CD14-positive monocyte (primary cell): ENCODE measurements around the gene ADGRG6. TPM values are rescaled to one million over a fixed set of nuclear protein-coding genes. Genes with fewer than 3 reads are reported as not detected.

Source experiments
- DNase-seq, 3 donors: peaks; one replicate each; pipeline ENCODE4 v3.0.0-alpha.2; 2011 to 2022
- H2AFZ ChIP-seq: 2 replicates; pipeline ENCODE4 v1.6.0; 2012; ENCODE audit warnings: mild to moderate bottlenecking, low read depth, low read length, inconsistent platforms; ENCODE audit not compliant: insufficient read depth, poor library complexity, severe bottlenecking
- H3K27ac ChIP-seq, 2 donors: 1 replicate in 1 of 2; 2 replicates in 1 of 2; pipeline ENCODE4 v1.5.1; 2012 to 2013; ENCODE audit warnings: low read length in 2 of 2, control low read depth in 1 of 2, inconsistent platforms in 1 of 2, low read depth in 1 of 2, mild to moderate bottlenecking in 1 of 2
- H3K27me3 ChIP-seq, 2 donors: one replicate each; pipeline versions ENCODE4 v1.6.0 to v1.6.1; 2011 to 2013; ENCODE audit warnings: low read length in 2 of 2; ENCODE audit not compliant: control insufficient read depth in 2 of 2, insufficient read depth in 2 of 2
- H3K36me3 ChIP-seq, 2 donors: replicated peaks in 1 of 2; 1 replicate in 1 of 2; 2 replicates in 1 of 2; pipeline versions ENCODE4 v1.5.1 to v1.6.1; 2012 to 2013; ENCODE audit warnings: low read length in 2 of 2, control low read depth in 1 of 2, inconsistent platforms in 1 of 2, mild to moderate bottlenecking in 1 of 2; ENCODE audit not compliant: insufficient read depth in 2 of 2, control insufficient read depth in 1 of 2
- H3K4me1 ChIP-seq, 2 donors: 1 replicate in 1 of 2; 2 replicates in 1 of 2; pipeline versions ENCODE4 v1.5.1 to v1.6.1; 2012 to 2013; ENCODE audit warnings: low read length in 2 of 2, control low read depth in 1 of 2, inconsistent platforms in 1 of 2, mild to moderate bottlenecking in 1 of 2, moderate library complexity in 1 of 2; ENCODE audit not compliant: insufficient read depth in 2 of 2, control insufficient read depth in 1 of 2
- H3K4me2 ChIP-seq: replicated peaks from 2 replicates; pipeline ENCODE3; 2012; ENCODE audit warnings: low read length, moderate library complexity, mild to moderate bottlenecking; ENCODE audit not compliant: poor library complexity, severe bottlenecking; ENCODE audit errors: extremely low read depth
- H3K4me3 ChIP-seq, 3 experiments: fragments of 200-600 bp in 1 of 3; sonication (generic) in 1 of 3; replicated peaks in 1 of 3; 1 replicate in 2 of 3; 2 replicates in 1 of 3; pipeline ENCODE4 v1.5.1; 2011 to 2013; ENCODE audit warnings: low read length in 3 of 3, mild to moderate bottlenecking in 3 of 3, control low read depth in 2 of 3, low read depth in 2 of 3, inconsistent platforms in 1 of 3, moderate library complexity in 1 of 3
- H3K79me2 ChIP-seq: 2 replicates; pipeline ENCODE4 v1.6.0; 2012; ENCODE audit warnings: mild to moderate bottlenecking, control low read depth, inconsistent platforms, low read length, moderate library complexity; ENCODE audit not compliant: insufficient read depth
- H3K9ac ChIP-seq: 2 replicates; pipeline ENCODE4 v1.6.0; 2017; ENCODE audit warnings: low read length, mild to moderate bottlenecking; ENCODE audit not compliant: insufficient read depth, poor library complexity, severe bottlenecking
- H3K9me3 ChIP-seq, 2 donors: replicated peaks in 1 of 2; 1 replicate in 1 of 2; 2 replicates in 1 of 2; pipeline versions ENCODE4 v1.5.1 to v1.6.1; 2012 to 2013; ENCODE audit warnings: low read length in 2 of 2, control low read depth in 1 of 2; ENCODE audit not compliant: control insufficient read depth in 1 of 2, insufficient read depth in 1 of 2
- H4K20me1 ChIP-seq: 2 replicates; pipeline ENCODE4 v1.6.0; 2012; ENCODE audit warnings: mild to moderate bottlenecking, low read length, control low read depth, moderate library complexity; ENCODE audit not compliant: insufficient read depth
- H3K27ac Mint-ChIP-seq, 7 donors: one replicate each; pipeline ENCODE4 v1.8.0; 2020; ENCODE audit warnings: mild to moderate bottlenecking in 7 of 7, mixed read lengths in 7 of 7, moderate library complexity in 6 of 7, inconsistent platforms in 2 of 7
- H3K27me3 Mint-ChIP-seq, 3 donors: one replicate each; pipeline ENCODE4 v1.8.0; 2021 to 2022; ENCODE audit warnings: low read depth in 3 of 3, mild to moderate bottlenecking in 3 of 3, mixed read lengths in 3 of 3, moderate library complexity in 3 of 3, inconsistent platforms in 1 of 3
- H3K36me3 Mint-ChIP-seq, 2 donors: one replicate each; pipeline ENCODE4 v1.8.0; 2020; ENCODE audit warnings: mixed read lengths in 2 of 2, inconsistent platforms in 1 of 2, mild to moderate bottlenecking in 1 of 2
- H3K4me1 Mint-ChIP-seq: one replicate; pipeline ENCODE4 v1.8.0; 2020; ENCODE audit warnings: mild to moderate bottlenecking, mixed read lengths
- H3K4me3 Mint-ChIP-seq, 2 donors: one replicate each; pipeline ENCODE4 v1.8.0; 2020; ENCODE audit warnings: mild to moderate bottlenecking in 2 of 2, mixed read lengths in 2 of 2, moderate library complexity in 1 of 2
- H3K9me3 Mint-ChIP-seq, 7 donors: one replicate each; pipeline ENCODE4 v1.8.0; 2020 to 2022; ENCODE audit warnings: mixed read lengths in 7 of 7, mild to moderate bottlenecking in 6 of 7, moderate library complexity in 6 of 7, inconsistent platforms in 2 of 7
- CTCF ChIP-seq: fragments of 200-600 bp; IDR thresholded peaks from one replicate; pipeline ENCODE4 v1.8.0; 2022; ENCODE audit warnings: antibody characterized with exemption, mild to moderate bottlenecking
- WGBS: methylation state at CpG from one replicate; pipeline ENCODE4 v1.1.5; 2013; ENCODE audit warnings: missing lambda C conversion rate; ENCODE audit not compliant: insufficient coverage; 5-methylcytosine and 5-hydroxymethylcytosine counted together
- intact Hi-C, 2 donors: fragments of 100-400 bp; cut with micrococcal nuclease; formaldehyde crosslinking; loops; one replicate each; pipeline versions ENCODE4 v1.15.0 to v1.15.1; 2023
- polyA plus RNA-seq, 3 donors: library from polyadenylated mRNA; depleted of rRNA in 1 of 3; unstranded in 2 of 3; stranded (reverse) in 1 of 3; fragments of 300-500 nt in 2 of 3; fragments of >200 nt in 1 of 3; fragmentation: Illumina TruSeq in 2 of 3; gene quantifications; 1 replicate in 2 of 3; 2 replicates in 1 of 3; pipeline ENCODE4 v1.2.3, GENCODE V29; 2012 to 2021

Gene ADGRG6
- polyA plus RNA-seq, 3 donors: 0.18 to 0.31 TPM; not detected in 1

GRCh38 chr6:142441716-142442115 is 139.9 kb downstream of the ADGRG6 start:
- Histone ChIP-seq H3K27me3 (no peaks in the 10 kb centered on the region), H3K4me2 (no peak overlapping the region), H3K9ac (no peak overlapping the region), H3K9me3 (no peaks in the 10 kb centered on the region), H3K79me2 (no peaks in the 10 kb centered on the region), H3K4me1 (no peaks in the 10 kb centered on the region), H4K20me1 (no peaks in the 10 kb centered on the region), H3K36me3 (no peaks in the 10 kb centered on the region), H3K4me3 (no peak overlapping the region), H3K27ac (no peak overlapping the region), H2AFZ (no peak overlapping the region)
- H3K9me3 Mint-ChIP-seq: no peaks in the 10 kb centered on the region
- TF ChIP-seq CTCF: no peak
- intact Hi-C loops: no loop called here
- H3K27me3 Mint-ChIP-seq: no peaks in the 10 kb centered on the region
- H3K4me3 Mint-ChIP-seq: no peak overlapping the region
- no CpG with 5 or more reads among the region's 3 CpGs for WGBS
- H3K4me1 Mint-ChIP-seq: no peaks in the 10 kb centered on the region
- no peaks in the 10 kb centered on the region for H3K36me3 Mint-ChIP-seq
- no peak for DNase-seq
- no peak overlapping the region for H3K27ac Mint-ChIP-seq

- intact Hi-C loops: no loop called here
- Histone ChIP-seq H4K20me1 (no peaks in the 10 kb centered on the region), H3K4me1 (no peaks in the 10 kb centered on the region), H3K9ac (no peak overlapping the region), H3K27ac (no peak overlapping the region), H2AFZ (no peak overlapping the region), H3K9me3 (no peaks in the 10 kb centered on the region), H3K36me3 (no peaks in the 10 kb centered on the region), H3K79me2 (no peaks in the 10 kb centered on the region), H3K4me2 (no peak overlapping the region), H3K27me3 (no peaks in the 10 kb centered on the region), H3K4me3 (no peak overlapping the region)
- no peaks in the 10 kb centered on the region for H3K9me3 Mint-ChIP-seq
- DNase-seq: no peak
- H3K36me3 Mint-ChIP-seq: no peaks in the 10 kb centered on the region
- no peaks in the 10 kb centered on the region for H3K4me1 Mint-ChIP-seq
- no peak overlapping the region for H3K4me3 Mint-ChIP-seq
- TF ChIP-seq CTCF: no peak
- peaks cover 0 to 2% (median 0%) of the 10 kb centered on the region in 3 donors for H3K27me3 Mint-ChIP-seq
- whole genome bisulfite sequencing: 100% methylated on average over 1 of the region's 2 CpGs
- H3K27ac Mint-ChIP-seq: no peak overlapping the region
Observed at GRCh38 chr6:142443102-142443501, 141.3 kb downstream of the ADGRG6 start.
